ENCODE data around the gene PSEN1. TPM values are rescaled to one million over a fixed set of nuclear protein-coding genes. Genes with fewer than 3 reads are reported as not detected.

Gene PSEN1
- total and polyA plus RNA-seq, 10 of the 15 experiments (the other 5 are each of a cell fraction or from before 2014, with no cell fraction given) = 8.9 to 32.3 (median 21.8) TPM

DNA sequence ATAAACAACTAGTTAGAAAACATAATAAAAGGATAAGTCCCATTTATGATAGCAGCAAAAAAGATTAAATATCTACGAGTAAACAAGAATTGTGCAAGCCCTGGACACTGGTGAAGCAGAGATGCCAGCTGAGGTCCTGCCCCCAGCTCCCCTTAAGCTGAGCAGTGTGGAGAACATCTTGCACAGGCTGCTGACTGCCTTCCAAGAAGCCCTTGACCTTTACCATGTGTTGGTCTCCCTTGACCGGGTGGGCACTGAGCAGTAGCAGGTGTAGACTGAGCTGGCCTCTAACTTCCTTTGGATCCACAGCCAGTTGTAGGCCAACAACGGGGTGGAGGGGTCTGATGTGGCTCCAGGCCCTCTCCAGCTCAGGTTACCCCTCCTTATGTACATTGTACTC, 53.3 kb downstream of the PSEN1 start:
- ChIA-PET RAD21 (ENCODE audit: unreplicated experiment) (no interaction called here), POLR2A (no interaction called here), CTCF (no interaction called here), SMC1A (ENCODE audit: uncharacterized antibody, unreplicated experiment) (interaction anchor here (0.6 kb wide), 1 partner anchor 143 kb away, joined by 3 read pairs; no protein-coding TSS in a partner anchor)
- ATAC-seq (no peak), DNase-seq (ENCODE audit: low read depth, low spot score) (no peak), FAIRE-seq (no peak)
- Histone ChIP-seq H3K4me1 (ENCODE audit: control insufficient read depth, insufficient read depth, low read length) (no peaks in the 10 kb centered on the region), H4K20me1 (ENCODE audit: control insufficient read depth, insufficient read depth) (no peaks in the 10 kb centered on the region), H3K9ac (ENCODE audit: control insufficient read depth, insufficient read depth, low read length) (no peak overlapping the region), H2AFZ (ENCODE audit: control insufficient read depth, low read depth, low read length) (no peak overlapping the region), H3K27me3 (replicated peaks in 1 of 2; ENCODE audit: control insufficient read depth in 2 of 2, insufficient read depth in 2 of 2, low read length in 1 of 2) (no peaks in the 10 kb centered on the region), H3K4me3 (no peak overlapping the region), H3K27ac (ENCODE audit: control insufficient read depth, insufficient read depth) (no peak overlapping the region), H3K4me2 (ENCODE audit: control insufficient read depth, insufficient read depth) (no peak overlapping the region), H3K79me2 (ENCODE audit: control insufficient read depth, insufficient read depth, low read length) (no peaks in the 10 kb centered on the region), H3K36me3 (ENCODE audit: control insufficient read depth in 2 of 2, insufficient read depth in 2 of 2, low read length in 1 of 2) (peaks cover 3 to 14% of the 10 kb centered on the region in 2 experiments; a peak in 3 of 4 replicates), H3K9me3 (replicated peaks; ENCODE audit: control insufficient read depth, insufficient read depth, low read length) (no peaks in the 10 kb centered on the region)
- in situ Hi-C loops (cut with MboI) = no loop called here
- TF ChIP-seq NFYB (IDR thresholded peaks at IDR 0.05; ENCODE audit: insufficient read depth, low read depth, low read length) = no peak
- TF ChIP-seq PAX8 (IDR thresholded peaks at IDR 0.05) = no peak
- no peak for TF ChIP-seq SIN3A (IDR thresholded peaks at IDR 0.05; ENCODE audit: low read depth, low read length)
- TF ChIP-seq, protein P1, sequence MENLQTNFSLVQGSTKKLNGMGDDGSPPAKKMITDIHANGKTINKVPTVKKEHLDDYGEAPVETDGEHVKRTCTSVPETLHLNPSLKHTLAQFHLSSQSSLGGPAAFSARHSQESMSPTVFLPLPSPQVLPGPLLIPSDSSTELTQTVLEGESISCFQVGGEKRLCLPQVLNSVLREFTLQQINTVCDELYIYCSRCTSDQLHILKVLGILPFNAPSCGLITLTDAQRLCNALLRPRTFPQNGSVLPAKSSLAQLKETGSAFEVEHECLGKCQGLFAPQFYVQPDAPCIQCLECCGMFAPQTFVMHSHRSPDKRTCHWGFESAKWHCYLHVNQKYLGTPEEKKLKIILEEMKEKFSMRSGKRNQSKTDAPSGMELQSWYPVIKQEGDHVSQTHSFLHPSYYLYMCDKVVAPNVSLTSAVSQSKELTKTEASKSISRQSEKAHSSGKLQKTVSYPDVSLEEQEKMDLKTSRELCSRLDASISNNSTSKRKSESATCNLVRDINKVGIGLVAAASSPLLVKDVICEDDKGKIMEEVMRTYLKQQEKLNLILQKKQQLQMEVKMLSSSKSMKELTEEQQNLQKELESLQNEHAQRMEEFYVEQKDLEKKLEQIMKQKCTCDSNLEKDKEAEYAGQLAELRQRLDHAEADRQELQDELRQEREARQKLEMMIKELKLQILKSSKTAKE (IDR thresholded peaks at IDR 0.05; ENCODE audit: low read depth, poor library complexity, severe bottlenecking) = no peak
- TF ChIP-seq, protein P2, sequence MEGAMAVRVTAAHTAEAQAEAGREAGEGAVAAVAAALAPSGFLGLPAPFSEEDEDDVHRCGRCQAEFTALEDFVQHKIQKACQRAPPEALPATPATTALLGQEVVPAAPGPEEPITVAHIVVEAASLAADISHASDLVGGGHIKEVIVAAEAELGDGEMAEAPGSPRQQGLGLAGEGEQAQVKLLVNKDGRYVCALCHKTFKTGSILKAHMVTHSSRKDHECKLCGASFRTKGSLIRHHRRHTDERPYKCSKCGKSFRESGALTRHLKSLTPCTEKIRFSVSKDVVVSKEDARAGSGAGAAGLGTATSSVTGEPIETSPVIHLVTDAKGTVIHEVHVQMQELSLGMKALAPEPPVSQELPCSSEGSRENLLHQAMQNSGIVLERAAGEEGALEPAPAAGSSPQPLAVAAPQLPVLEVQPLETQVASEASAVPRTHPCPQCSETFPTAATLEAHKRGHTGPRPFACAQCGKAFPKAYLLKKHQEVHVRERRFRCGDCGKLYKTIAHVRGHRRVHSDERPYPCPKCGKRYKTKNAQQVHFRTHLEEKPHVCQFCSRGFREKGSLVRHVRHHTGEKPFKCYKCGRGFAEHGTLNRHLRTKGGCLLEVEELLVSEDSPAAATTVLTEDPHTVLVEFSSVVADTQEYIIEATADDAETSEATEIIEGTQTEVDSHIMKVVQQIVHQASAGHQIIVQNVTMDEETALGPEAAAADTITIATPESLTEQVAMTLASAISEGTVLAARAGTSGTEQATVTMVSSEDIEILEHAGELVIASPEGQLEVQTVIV (IDR thresholded peaks at IDR 0.05; ENCODE audit: borderline replicate concordance, partially characterized antibody) = no peak
- intact Hi-C loops (cut with micrococcal nuclease; ENCODE audit: unreplicated experiment) = no loop called here
- no TSS peak for BruUV-seq (replicated peaks)
- 98% methylated on average over 3 of the region's 3 CpGs for WGBS (ENCODE audit: insufficient coverage, insufficient replicate concordance, low lambda C conversion rate, missing lambda C conversion rate)

All from GM12878 (cell line).